HEK293T (cell line): ENCODE results near the gene CCDC38.

Experiments
- ARNT ChIP-seq: fragments of 450-650 bp; IDR thresholded peaks from 2 replicates; pipeline ENCODE4 v1.6.1; 2017; ENCODE audit warnings: mild to moderate bottlenecking
- CTBP1 ChIP-seq: fragments of 450-650 bp; IDR thresholded peaks from 2 replicates; pipeline ENCODE4 v1.6.1; 2016; ENCODE audit warnings: borderline replicate concordance
- FOXA1 ChIP-seq: fragments of 450-650 bp; IDR thresholded peaks from 2 replicates; pipeline ENCODE4 v1.6.1; 2016; ENCODE audit warnings: mild to moderate bottlenecking
- FOXK2 ChIP-seq: fragments of 450-650 bp; IDR thresholded peaks from 2 replicates; pipeline ENCODE4 v1.6.1; 2016; ENCODE audit warnings: mild to moderate bottlenecking
- SUZ12 ChIP-seq: fragments of 450-650 bp; IDR thresholded peaks from 2 replicates; pipeline ENCODE4 v1.6.1; 2016; ENCODE audit warnings: mild to moderate bottlenecking
- TARDBP ChIP-seq: fragments of 450-650 bp; IDR thresholded peaks from 2 replicates; pipeline ENCODE4 v1.6.1; 2016
- ZNF384 ChIP-seq: fragments of 450-650 bp; IDR thresholded peaks from 2 replicates; pipeline ENCODE4 v1.6.1; 2016

DNA sequence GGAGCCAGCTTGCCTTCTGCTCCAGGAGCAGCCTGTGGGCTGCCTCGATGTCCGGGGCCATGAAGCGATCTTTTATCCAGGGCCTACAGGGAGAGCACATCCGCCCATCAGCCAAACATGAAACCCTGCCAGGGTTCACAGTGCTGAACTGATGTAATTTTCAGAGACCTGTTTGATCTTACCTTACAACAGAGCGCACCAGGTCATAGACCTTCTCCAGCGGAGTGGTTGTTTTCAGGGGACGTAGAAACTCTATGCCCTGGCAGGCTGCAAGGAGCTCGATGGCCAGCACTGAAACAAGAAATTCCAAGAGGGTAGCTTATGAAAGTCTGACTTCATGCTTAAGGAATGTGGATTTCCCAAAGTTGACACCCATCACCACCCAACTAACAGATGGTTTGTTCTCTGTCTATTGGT lies 34.0 kb upstream of the CCDC38 start:
- TF ChIP-seq TARDBP: no peak
- TF ChIP-seq ARNT: no peak
- TF ChIP-seq FOXA1: no peak
- TF ChIP-seq ZNF384: no peak
- no peak for TF ChIP-seq FOXK2
- no peak for TF ChIP-seq CTBP1
- no peak for TF ChIP-seq SUZ12
